K562 (cell line): ENCODE data around the gene EFNA5. TPM values are rescaled to one million over a fixed set of nuclear protein-coding genes. Genes with fewer than 3 reads are reported as not detected.

ENCODE experiments used
- ATAC-seq: fragments of 200-7000 bp; cut with Tn5 transposase; 3 replicates; pipeline ENCODE4 v1.9.1; 2020; ENCODE audit warnings: moderate library complexity
- BruUV-seq: library from RNA; stranded (reverse); fragments of 400-500 nt; replicated peaks from 2 replicates; lab custom pipeline; 2021; lab: Mats Ljungman, UMichigan
- CTCF ChIA-PET: fragments of 300-600 bp; formaldehyde crosslinking; extraction: SDS; loops from one replicate; lab custom pipeline; 2021; ENCODE audit warnings: low intra/inter-chr PET ratio; lab: Yijun Ruan, JAX
- POLR2A ChIA-PET: fragments of 300-600, 350-650 bp; sonication (Branson Sonifier 250); formaldehyde crosslinking; extraction: SDS; loops from one replicate; lab custom pipeline; 2021; ENCODE audit warnings: antibody characterized with exemption, inconsistent platforms; lab: Yijun Ruan, JAX
- DNase-seq, 4 experiments: peaks; one replicate each; pipeline versions ENCODE4 v3.0.0 to v3.0.0-alpha.2; 2011 to 2018; ENCODE audit warnings: low spot score in 3 of 4, mixed read lengths in 3 of 4; ENCODE audit errors: extremely low read depth in 1 of 4
- FAIRE-seq: peaks from 2 replicates; lab custom pipeline; 2011; peaks lifted over from hg19 to GRCh38; lab: Jason Lieb, UNC
- H2AFZ ChIP-seq: 2 replicates; pipeline ENCODE4 v1.6.0; 2011; ENCODE audit warnings: low read depth, low read length, control low read depth, inconsistent platforms
- H3K27ac ChIP-seq: fragments of 200-600 bp; 3 replicates; pipeline ENCODE4 v1.8.0; 2011; ENCODE audit warnings: low read depth, mild to moderate bottlenecking, control low read depth, inconsistent platforms, low read length, moderate library complexity, mixed read lengths; ENCODE audit errors: extremely low read depth
- H3K27me3 ChIP-seq, 2 experiments: fragments of 300-600 bp in 1 of 2; 2 replicates in 1 of 2; 3 replicates in 1 of 2; pipeline versions ENCODE4 v1.6.0 to v1.8.0; 2011; ENCODE audit warnings: inconsistent platforms in 2 of 2, low read length in 2 of 2, mild to moderate bottlenecking in 1 of 2, mixed read lengths in 1 of 2, moderate library complexity in 1 of 2; ENCODE audit not compliant: control insufficient read depth in 2 of 2, insufficient read depth in 2 of 2
- H3K36me3 ChIP-seq: fragments of 300-600 bp; 3 replicates; pipeline ENCODE4 v1.8.0; 2011; ENCODE audit warnings: mild to moderate bottlenecking, low read length, inconsistent platforms; ENCODE audit not compliant: control insufficient read depth, insufficient read depth
- H3K4me1 ChIP-seq, 2 experiments: fragments of 200-600 bp in 1 of 2; replicated peaks in 1 of 2; 2 replicates in 1 of 2; 3 replicates in 1 of 2; pipeline versions ENCODE4 v1.5.1 to v1.8.0; 2011; ENCODE audit warnings: inconsistent platforms in 2 of 2, low read length in 2 of 2, mild to moderate bottlenecking in 1 of 2, mixed read lengths in 1 of 2, moderate library complexity in 1 of 2; ENCODE audit not compliant: control insufficient read depth in 2 of 2, insufficient read depth in 2 of 2
- H3K4me2 ChIP-seq: 2 replicates; pipeline ENCODE4 v1.6.1; 2011; ENCODE audit warnings: low read length, control low read depth, inconsistent platforms, mixed read lengths; ENCODE audit not compliant: insufficient read depth
- H3K4me3 ChIP-seq: fragments of 200-600 bp; sonication (generic), shearing (Covaris generic); 2 replicates; pipeline ENCODE4 v1.5.1; 2016; ENCODE audit warnings: control low read depth, inconsistent platforms
- H3K79me2 ChIP-seq: fragments of 200-600 bp; 3 replicates; pipeline ENCODE4 v1.8.0; 2011; ENCODE audit warnings: low read length, inconsistent platforms; ENCODE audit not compliant: control insufficient read depth, insufficient read depth
- H3K9ac ChIP-seq, 2 experiments: 2 replicates each; pipeline versions ENCODE4 v1.6.0 to v1.6.1; 2011; ENCODE audit warnings: low read depth in 2 of 2, low read length in 2 of 2, control low read depth in 1 of 2, inconsistent platforms in 1 of 2, mild to moderate bottlenecking in 1 of 2, mixed read lengths in 1 of 2; ENCODE audit not compliant: insufficient read depth in 1 of 2
- H3K9me1 ChIP-seq: one replicate; pipeline ENCODE4 v1.6.0; 2011; ENCODE audit warnings: inconsistent platforms, mild to moderate bottlenecking, low read length, moderate library complexity; ENCODE audit not compliant: control insufficient read depth, insufficient read depth
- H3K9me3 ChIP-seq: replicated peaks from 2 replicates; pipeline ENCODE4 v1.5.1; 2011; ENCODE audit warnings: low read depth, low read length, inconsistent platforms; ENCODE audit not compliant: control insufficient read depth, insufficient read depth
- H4K20me1 ChIP-seq: replicated peaks from 2 replicates; pipeline ENCODE4 v1.6.1; 2011; ENCODE audit warnings: low read length, inconsistent platforms, mixed read lengths; ENCODE audit not compliant: control insufficient read depth, insufficient read depth
- COPS2 ChIP-seq: fragments of 450-650 bp; conservative IDR thresholded peaks from 2 replicates; pipeline ENCODE4 v1.6.1; 2016; ENCODE audit warnings: mild to moderate bottlenecking, moderate library complexity
- FOXK1 ChIP-seq: sonication (generic); formaldehyde crosslinking; IDR thresholded peaks from 2 replicates; pipeline ENCODE4 v1.8.0; 2022; ENCODE audit warnings: missing genetic modification reagents, mild to moderate bottlenecking, borderline replicate concordance
- FUS ChIP-seq: fragments of 200-400 bp; formaldehyde crosslinking; optimal IDR thresholded peaks from 2 replicates; pipeline ENCODE3; 2017; ENCODE audit warnings: low read depth, low read length
- HDAC3 ChIP-seq: fragments of 450-650 bp; IDR thresholded peaks from 2 replicates; pipeline ENCODE4 v1.6.1; 2018; ENCODE audit warnings: borderline replicate concordance, mild to moderate bottlenecking, moderate library complexity; ENCODE audit not compliant: partially characterized antibody
- HNRNPK ChIP-seq: fragments of 200-400 bp; formaldehyde crosslinking; IDR thresholded peaks from one replicate; pipeline ENCODE4 v1.6.1; 2018; ENCODE audit warnings: mild to moderate bottlenecking, low read depth, low read length; ENCODE audit not compliant: poor library complexity, severe bottlenecking
- NR2F6 ChIP-seq: fragments of 450-650 bp; formaldehyde crosslinking; IDR thresholded peaks from 2 replicates; pipeline ENCODE4 v1.4.0; 2020; ENCODE audit warnings: mild to moderate bottlenecking
- RNF2 ChIP-seq: sonication (generic); IDR thresholded peaks from 2 replicates; pipeline ENCODE4 v1.6.1; 2016
- WGBS: fragments of 100-300 bp; shearing (Covaris generic); methylation state at CpG from one replicate; pipeline ENCODE4 v1.1.6; 2016; ENCODE audit warnings: low coverage, mixed read lengths; ENCODE audit not compliant: insufficient coverage; ENCODE audit errors: missing lambda C conversion rate; 5-methylcytosine and 5-hydroxymethylcytosine counted together
- in situ Hi-C: fragments of 300-500 bp; cut with MboI; formaldehyde crosslinking; loops from 4 replicates; pipeline ENCODE4 v1.15.0; 2018; ENCODE audit warnings: inconsistent platforms, mixed read lengths
- intact Hi-C: fragments of 100-400 bp; cut with micrococcal nuclease; formaldehyde crosslinking; loops from 2 replicates; pipeline ENCODE4 v1.14.2; 2022
- polyA plus RNA-seq, 8 experiments: library from polyadenylated mRNA; depleted of rRNA in 4 of 8; stranded (reverse) in 5 of 8; unstranded in 3 of 8; fragments of >200 nt; fragmentation: Nextera tagmentation in 2 of 8; fragmentation: Illumina TruSeq in 1 of 8; extraction: Ambion mirVana in 2 of 8; extraction: Trizol in 1 of 8; gene quantifications; 2 replicates each; pipeline versions ENCODE4 v1.2.1 to v1.2.3, GENCODE V29; 2011 to 2014; ENCODE audit warnings: inconsistent platforms in 1 of 8, missing spikeins in 1 of 8
- total RNA-seq, 7 experiments: library from RNA; depleted of rRNA in 6 of 7; stranded (reverse); fragments of >200 nt in 6 of 7; fragmentation: Illumina TruSeq in 2 of 7; extraction: Trizol in 2 of 7; gene quantifications; 2 replicates each; pipeline versions ENCODE4 v1.2.1 to v1.2.3, GENCODE V29; 2011 to 2021; ENCODE audit warnings: low replicate concordance in 1 of 7
- TF ChIP-seq, protein P1 (sequence below): IDR thresholded peaks from 2 replicates; pipeline ENCODE4 v1.6.1; 2011; ENCODE audit warnings: borderline replicate concordance, low read depth, mild to moderate bottlenecking, moderate library complexity, low read length; ENCODE audit not compliant: insufficient read depth, poor library complexity, severe bottlenecking
- TF ChIP-seq, protein P2 (sequence below), 2 experiments: fragments of 450-650 bp in 1 of 2; sonication (generic) in 1 of 2; formaldehyde crosslinking in 1 of 2; IDR thresholded peaks in 1 of 2; conservative IDR thresholded peaks in 1 of 2; 2 replicates each; pipeline versions ENCODE4 v1.6.1 to v1.8.1; 2016 to 2023; ENCODE audit warnings: mild to moderate bottlenecking in 2 of 2, moderate library complexity in 2 of 2, inconsistent platforms in 1 of 2, missing genetic modification reagents in 1 of 2
- TF ChIP-seq, protein P3 (sequence below): fragments of 450-650 bp; formaldehyde crosslinking; IDR thresholded peaks from 2 replicates; pipeline ENCODE4 v1.4.0; 2020; ENCODE audit warnings: mild to moderate bottlenecking, moderate library complexity
- TF ChIP-seq, protein P4 (sequence below): fragments of 450-650 bp; IDR thresholded peaks from one replicate; pipeline ENCODE4 v1.6.1; 2018; ENCODE audit warnings: mild to moderate bottlenecking, moderate library complexity; ENCODE audit not compliant: partially characterized antibody
- TF ChIP-seq, protein P5 (sequence below): sonication (generic); formaldehyde crosslinking; IDR thresholded peaks from 2 replicates; pipeline ENCODE4 v1.9.0; 2022; ENCODE audit warnings: mild to moderate bottlenecking, missing genetic modification reagents
- TF ChIP-seq, protein P6 (sequence below): fragments of 450-650 bp; IDR thresholded peaks from 2 replicates; pipeline ENCODE4 v1.6.1; 2016; ENCODE audit warnings: antibody characterized with exemption

The EFNA5 gene
- total and polyA plus RNA-seq, 9 of the 15 experiments (the other 6 are each of a cell fraction or from before 2014, with no cell fraction given) = 0.20 TPM; not detected in 8

DNA sequence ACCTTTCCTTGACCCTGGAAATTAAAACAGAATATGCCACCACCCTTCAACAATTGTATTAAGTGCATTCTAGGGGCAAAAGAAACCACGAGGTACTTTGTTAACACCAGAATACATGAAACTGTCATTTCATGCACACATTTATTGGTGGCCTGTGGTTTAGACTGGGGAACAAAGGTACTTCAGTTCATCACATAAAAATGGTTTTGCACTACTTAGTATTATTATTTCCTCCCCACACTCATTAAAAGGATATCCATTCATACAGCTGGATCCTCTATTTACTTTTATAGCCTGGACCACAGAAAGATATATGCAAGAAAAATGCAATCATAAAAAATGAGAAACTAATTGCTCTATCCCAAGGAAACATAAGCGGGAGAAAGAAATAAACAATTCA lies 230.9 kb downstream of the EFNA5 start:
- Histone ChIP-seq H3K9me1 (no peaks in the 10 kb centered on the region), H3K27me3 (no peaks in the 10 kb centered on the region), H3K4me2 (no peak overlapping the region), H2AFZ (no peak overlapping the region), H3K9ac (no peak overlapping the region), H4K20me1 (no peaks in the 10 kb centered on the region), H3K9me3 (no peaks in the 10 kb centered on the region), H3K79me2 (no peaks in the 10 kb centered on the region), H3K36me3 (no peaks in the 10 kb centered on the region), H3K27ac (no peak overlapping the region), H3K4me3 (no peak overlapping the region), H3K4me1 (no peaks in the 10 kb centered on the region)
- 0% methylated on average over 2 of the region's 2 CpGs for WGBS
- FAIRE-seq = no peak
- in situ Hi-C loops = no loop called here
- CTCF ChIA-PET = no interaction called here
- no TSS peak for BruUV-seq
- POLR2A ChIA-PET = no interaction called here
- DNase-seq = no peak
- intact Hi-C loops = no loop called here
- no peak for ATAC-seq
- TF ChIP-seq COPS2 (no peak), HNRNPK (no peak), FUS (no peak), HDAC3 (no peak), FOXK1 (CRISPR knock-in tag) (no peak), NR2F6 (CRISPR knock-in tag) (no peak), RNF2 (no peak)
- TF ChIP-seq, protein P1, sequence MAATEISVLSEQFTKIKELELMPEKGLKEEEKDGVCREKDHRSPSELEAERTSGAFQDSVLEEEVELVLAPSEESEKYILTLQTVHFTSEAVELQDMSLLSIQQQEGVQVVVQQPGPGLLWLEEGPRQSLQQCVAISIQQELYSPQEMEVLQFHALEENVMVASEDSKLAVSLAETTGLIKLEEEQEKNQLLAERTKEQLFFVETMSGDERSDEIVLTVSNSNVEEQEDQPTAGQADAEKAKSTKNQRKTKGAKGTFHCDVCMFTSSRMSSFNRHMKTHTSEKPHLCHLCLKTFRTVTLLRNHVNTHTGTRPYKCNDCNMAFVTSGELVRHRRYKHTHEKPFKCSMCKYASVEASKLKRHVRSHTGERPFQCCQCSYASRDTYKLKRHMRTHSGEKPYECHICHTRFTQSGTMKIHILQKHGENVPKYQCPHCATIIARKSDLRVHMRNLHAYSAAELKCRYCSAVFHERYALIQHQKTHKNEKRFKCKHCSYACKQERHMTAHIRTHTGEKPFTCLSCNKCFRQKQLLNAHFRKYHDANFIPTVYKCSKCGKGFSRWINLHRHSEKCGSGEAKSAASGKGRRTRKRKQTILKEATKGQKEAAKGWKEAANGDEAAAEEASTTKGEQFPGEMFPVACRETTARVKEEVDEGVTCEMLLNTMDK = no peak
- TF ChIP-seq, protein P2, sequence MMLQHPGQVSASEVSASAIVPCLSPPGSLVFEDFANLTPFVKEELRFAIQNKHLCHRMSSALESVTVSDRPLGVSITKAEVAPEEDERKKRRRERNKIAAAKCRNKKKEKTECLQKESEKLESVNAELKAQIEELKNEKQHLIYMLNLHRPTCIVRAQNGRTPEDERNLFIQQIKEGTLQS (IDR thresholded peaks at IDR 0.05) = no peak
- TF ChIP-seq, protein P2 (CRISPR knock-in tag; conservative IDR thresholded peaks at IDR 0.05) = no peak
- TF ChIP-seq, protein P3, sequence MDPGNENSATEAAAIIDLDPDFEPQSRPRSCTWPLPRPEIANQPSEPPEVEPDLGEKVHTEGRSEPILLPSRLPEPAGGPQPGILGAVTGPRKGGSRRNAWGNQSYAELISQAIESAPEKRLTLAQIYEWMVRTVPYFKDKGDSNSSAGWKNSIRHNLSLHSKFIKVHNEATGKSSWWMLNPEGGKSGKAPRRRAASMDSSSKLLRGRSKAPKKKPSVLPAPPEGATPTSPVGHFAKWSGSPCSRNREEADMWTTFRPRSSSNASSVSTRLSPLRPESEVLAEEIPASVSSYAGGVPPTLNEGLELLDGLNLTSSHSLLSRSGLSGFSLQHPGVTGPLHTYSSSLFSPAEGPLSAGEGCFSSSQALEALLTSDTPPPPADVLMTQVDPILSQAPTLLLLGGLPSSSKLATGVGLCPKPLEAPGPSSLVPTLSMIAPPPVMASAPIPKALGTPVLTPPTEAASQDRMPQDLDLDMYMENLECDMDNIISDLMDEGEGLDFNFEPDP (CRISPR knock-in tag) = no peak
- TF ChIP-seq, protein P4, sequence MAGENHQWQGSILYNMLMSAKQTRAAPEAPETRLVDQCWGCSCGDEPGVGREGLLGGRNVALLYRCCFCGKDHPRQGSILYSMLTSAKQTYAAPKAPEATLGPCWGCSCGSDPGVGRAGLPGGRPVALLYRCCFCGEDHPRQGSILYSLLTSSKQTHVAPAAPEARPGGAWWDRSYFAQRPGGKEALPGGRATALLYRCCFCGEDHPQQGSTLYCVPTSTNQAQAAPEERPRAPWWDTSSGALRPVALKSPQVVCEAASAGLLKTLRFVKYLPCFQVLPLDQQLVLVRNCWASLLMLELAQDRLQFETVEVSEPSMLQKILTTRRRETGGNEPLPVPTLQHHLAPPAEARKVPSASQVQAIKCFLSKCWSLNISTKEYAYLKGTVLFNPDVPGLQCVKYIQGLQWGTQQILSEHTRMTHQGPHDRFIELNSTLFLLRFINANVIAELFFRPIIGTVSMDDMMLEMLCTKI = no peak
- TF ChIP-seq, protein P5, sequence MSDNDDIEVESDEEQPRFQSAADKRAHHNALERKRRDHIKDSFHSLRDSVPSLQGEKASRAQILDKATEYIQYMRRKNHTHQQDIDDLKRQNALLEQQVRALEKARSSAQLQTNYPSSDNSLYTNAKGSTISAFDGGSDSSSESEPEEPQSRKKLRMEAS (CRISPR knock-in tag) = no peak
- TF ChIP-seq, protein P6, sequence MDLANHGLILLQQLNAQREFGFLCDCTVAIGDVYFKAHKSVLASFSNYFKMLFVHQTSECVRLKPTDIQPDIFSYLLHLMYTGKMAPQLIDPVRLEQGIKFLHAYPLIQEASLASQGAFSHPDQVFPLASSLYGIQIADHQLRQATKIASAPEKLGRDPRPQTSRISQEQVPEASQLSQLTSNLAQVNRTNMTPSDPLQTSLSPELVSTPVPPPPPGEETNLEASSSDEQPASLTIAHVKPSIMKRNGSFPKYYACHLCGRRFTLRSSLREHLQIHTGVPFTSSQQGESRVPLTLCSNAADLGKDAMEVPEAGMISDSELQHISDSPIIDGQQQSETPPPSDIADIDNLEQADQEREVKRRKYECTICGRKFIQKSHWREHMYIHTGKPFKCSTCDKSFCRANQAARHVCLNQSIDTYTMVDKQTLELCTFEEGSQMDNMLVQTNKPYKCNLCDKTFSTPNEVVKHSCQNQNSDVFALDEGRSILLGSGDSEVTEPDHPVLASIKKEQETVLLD = no peak
